ENCODE measurements around the gene CTNNA2. TPM values are rescaled to one million over a fixed set of nuclear protein-coding genes. Genes with fewer than 3 reads are reported as not detected.

Gene CTNNA2
- total and polyA plus RNA-seq, 12 donors: 0.09 to 0.57 (median 0.15) TPM; not detected in 9

- Histone ChIP-seq H3K4me3 (no peak overlapping the region), H3K27me3 (no peaks in the 10 kb centered on the region), H3K27ac (no peak overlapping the region), H3K36me3 (no peaks in the 10 kb centered on the region), H3K9me3 (no peaks in the 10 kb centered on the region), H3K4me1 (no peaks in the 10 kb centered on the region)
- TF ChIP-seq, protein P1, sequence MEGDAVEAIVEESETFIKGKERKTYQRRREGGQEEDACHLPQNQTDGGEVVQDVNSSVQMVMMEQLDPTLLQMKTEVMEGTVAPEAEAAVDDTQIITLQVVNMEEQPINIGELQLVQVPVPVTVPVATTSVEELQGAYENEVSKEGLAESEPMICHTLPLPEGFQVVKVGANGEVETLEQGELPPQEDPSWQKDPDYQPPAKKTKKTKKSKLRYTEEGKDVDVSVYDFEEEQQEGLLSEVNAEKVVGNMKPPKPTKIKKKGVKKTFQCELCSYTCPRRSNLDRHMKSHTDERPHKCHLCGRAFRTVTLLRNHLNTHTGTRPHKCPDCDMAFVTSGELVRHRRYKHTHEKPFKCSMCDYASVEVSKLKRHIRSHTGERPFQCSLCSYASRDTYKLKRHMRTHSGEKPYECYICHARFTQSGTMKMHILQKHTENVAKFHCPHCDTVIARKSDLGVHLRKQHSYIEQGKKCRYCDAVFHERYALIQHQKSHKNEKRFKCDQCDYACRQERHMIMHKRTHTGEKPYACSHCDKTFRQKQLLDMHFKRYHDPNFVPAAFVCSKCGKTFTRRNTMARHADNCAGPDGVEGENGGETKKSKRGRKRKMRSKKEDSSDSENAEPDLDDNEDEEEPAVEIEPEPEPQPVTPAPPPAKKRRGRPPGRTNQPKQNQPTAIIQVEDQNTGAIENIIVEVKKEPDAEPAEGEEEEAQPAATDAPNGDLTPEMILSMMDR (IDR thresholded peaks at IDR 0.05): no peak
- DNase-seq (no peak), ATAC-seq (no peak)
- 80 to 86% methylated on average over 1 of the region's 1 CpG for WGBS, 2 donors
- intact Hi-C loops (cut with DNase I): no loop called here
Observed at GRCh38 chr2:80531319-80531718, 1018.5 kb downstream of the CTNNA2 start.

- WGBS, 2 donors: 64 to 67% methylated on average over 13 of the region's 13 CpGs
- no peak for DNase-seq
- intact Hi-C loops (cut with DNase I): no loop called here
Observed at GRCh38 chr2:80545420-80546210, 1032.8 kb downstream of the CTNNA2 start.

DNA sequence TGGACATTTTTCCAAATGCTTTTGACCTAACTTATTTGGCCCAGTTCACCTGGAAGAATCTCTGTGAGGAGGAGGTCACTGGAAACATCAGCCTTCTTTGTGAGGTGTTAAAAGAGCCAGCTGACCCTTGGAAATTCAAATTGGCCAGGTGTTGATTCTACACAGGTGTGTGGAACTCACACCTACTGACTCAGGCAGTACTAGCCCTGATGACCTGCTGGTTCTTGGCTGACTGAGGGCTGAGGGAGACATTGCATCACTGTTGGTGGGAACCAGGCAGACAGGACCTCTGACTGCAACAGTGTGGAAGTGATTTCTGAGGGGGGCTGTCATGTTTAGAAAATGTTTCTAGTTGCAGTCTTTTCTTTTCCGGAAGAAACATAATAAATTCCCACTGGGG lies 1033.9 kb downstream of the CTNNA2 start:
- 74% methylated on average over 1 of the region's 1 CpG for whole genome bisulfite sequencing, 2 donors
- no peak for ATAC-seq

More at GRCh38 chr2:80545420-80546210, 1032.8 kb downstream of the CTNNA2 start:
- Histone ChIP-seq H3K9me3 (no peaks in the 10 kb centered on the region), H3K27me3 (no peaks in the 10 kb centered on the region), H3K4me3 (no peak overlapping the region), H3K27ac (no peak overlapping the region), H3K36me3 (no peaks in the 10 kb centered on the region), H3K4me1 (peaks cover 0 to 12% (median 0%) of the 10 kb centered on the region in 9 donors)
- TF ChIP-seq, protein P1 (IDR thresholded peaks at IDR 0.05): no peak
- no peak for ATAC-seq

GRCh38 chr2:80547344-80547743 lies 1034.5 kb downstream of the CTNNA2 start:
- ATAC-seq: no peak
- Histone ChIP-seq H3K4me1 (peaks cover 0 to 12% (median 0%) of the 10 kb centered on the region in 9 donors), H3K36me3 (no peaks in the 10 kb centered on the region), H3K27me3 (no peaks in the 10 kb centered on the region), H3K4me3 (no peak overlapping the region), H3K9me3 (no peaks in the 10 kb centered on the region), H3K27ac (no peak overlapping the region)
- no peak for DNase-seq
- TF ChIP-seq, protein P1 (IDR thresholded peaks at IDR 0.05): no peak
- intact Hi-C loops (cut with DNase I): no loop called here

More for the DNA sequence above, 1033.9 kb downstream of the CTNNA2 start:
- no peak overlapping the region for H3K4me3 ChIP-seq
- DNase-seq: no peak
- H3K4me1 ChIP-seq: peaks cover 0 to 12% (median 0%) of the 10 kb centered on the region in 9 donors
- H3K27me3 ChIP-seq: no peaks in the 10 kb centered on the region
- no peaks in the 10 kb centered on the region for H3K36me3 ChIP-seq
- intact Hi-C loops (cut with DNase I): no loop called here
- no peak overlapping the region for H3K27ac ChIP-seq
- no peaks in the 10 kb centered on the region for H3K9me3 ChIP-seq
- TF ChIP-seq, protein P1 (IDR thresholded peaks at IDR 0.05): no peak

All from heart right ventricle (tissue), 16 donors.